Lower leg skin (tissue), 4 donors: ENCODE data around the gene HEBP1. TPM values are rescaled to one million over a fixed set of nuclear protein-coding genes. Genes with fewer than 3 reads are reported as not detected.
A peak's percentile ranks its signal among the peaks of the same experiment; 100 is the strongest.

Experiments
- DNase-seq, 2 donors: peaks; one replicate each; pipeline ENCODE4 v3.0.0-alpha.2; 2019; ENCODE audit warnings: low spot score in 2 of 2
- H3K4me3 ChIP-seq: fragments of 200-600 bp; sonication (generic); 2 replicates; pipeline ENCODE4 v1.5.1; 2017; ENCODE audit warnings: mild to moderate bottlenecking, low read depth; ENCODE audit not compliant: poor library complexity, severe bottlenecking
- POLR2A ChIP-seq, 2 donors: fragments of 450-650 bp; IDR thresholded peaks; one replicate each; pipeline ENCODE4 v1.6.1; 2016 to 2017; ENCODE audit warnings: antibody characterized with exemption in 2 of 2, mild to moderate bottlenecking in 1 of 2, moderate library complexity in 1 of 2
- WGBS, 2 donors: methylation state at CpG; one replicate each; pipeline ENCODE4 v1.1.5; 2018; 5-methylcytosine and 5-hydroxymethylcytosine counted together
- intact Hi-C: fragments of 100-400 bp; cut with DNase I; formaldehyde crosslinking; loops from one replicate; pipeline ENCODE4 v1.15.0; 2023; ENCODE audit warnings: low total_unique reads
- total RNA-seq, 4 donors: library from RNA; depleted of rRNA; stranded (reverse); fragments of >200 nt; gene quantifications; one replicate each; pipeline ENCODE4 v1.1.0, GENCODE V29; 2016
- TF ChIP-seq, protein P1 (sequence below), 3 donors: fragments of 450-650 bp; IDR thresholded peaks; one replicate each; pipeline ENCODE4 v1.5.1; 2016; ENCODE audit warnings: antibody characterized with exemption in 3 of 3, mild to moderate bottlenecking in 3 of 3, moderate library complexity in 2 of 3

The HEBP1 gene
- total RNA-seq, 4 donors from 2014 or later: 34.1 to 41.5 (median 37.5) TPM

- H3K4me3 ChIP-seq: no peak overlapping the region
- TF ChIP-seq POLR2A (IDR thresholded peaks at IDR 0.05): no peak
- TF ChIP-seq, protein P1, sequence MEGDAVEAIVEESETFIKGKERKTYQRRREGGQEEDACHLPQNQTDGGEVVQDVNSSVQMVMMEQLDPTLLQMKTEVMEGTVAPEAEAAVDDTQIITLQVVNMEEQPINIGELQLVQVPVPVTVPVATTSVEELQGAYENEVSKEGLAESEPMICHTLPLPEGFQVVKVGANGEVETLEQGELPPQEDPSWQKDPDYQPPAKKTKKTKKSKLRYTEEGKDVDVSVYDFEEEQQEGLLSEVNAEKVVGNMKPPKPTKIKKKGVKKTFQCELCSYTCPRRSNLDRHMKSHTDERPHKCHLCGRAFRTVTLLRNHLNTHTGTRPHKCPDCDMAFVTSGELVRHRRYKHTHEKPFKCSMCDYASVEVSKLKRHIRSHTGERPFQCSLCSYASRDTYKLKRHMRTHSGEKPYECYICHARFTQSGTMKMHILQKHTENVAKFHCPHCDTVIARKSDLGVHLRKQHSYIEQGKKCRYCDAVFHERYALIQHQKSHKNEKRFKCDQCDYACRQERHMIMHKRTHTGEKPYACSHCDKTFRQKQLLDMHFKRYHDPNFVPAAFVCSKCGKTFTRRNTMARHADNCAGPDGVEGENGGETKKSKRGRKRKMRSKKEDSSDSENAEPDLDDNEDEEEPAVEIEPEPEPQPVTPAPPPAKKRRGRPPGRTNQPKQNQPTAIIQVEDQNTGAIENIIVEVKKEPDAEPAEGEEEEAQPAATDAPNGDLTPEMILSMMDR (IDR thresholded peaks at IDR 0.05): no peak
- intact Hi-C loops: loop anchor here (10.0 kb wide), 1 partner anchor 187 kb away; no protein-coding TSS in a partner anchor
- no peak for DNase-seq
Observed at GRCh38 chr12:13027508-13027907, 27.4 kb upstream of the HEBP1 start.

- 76 to 78% methylated on average over 2 of the region's 2 CpGs for WGBS, 2 donors
- DNase-seq: no peak
- intact Hi-C loops: loop anchor here (10.0 kb wide), 1 partner anchor 188 kb away; no protein-coding TSS in a partner anchor
- no peak overlapping the region for H3K4me3 ChIP-seq
- no peak for TF ChIP-seq POLR2A (IDR thresholded peaks at IDR 0.05)
- TF ChIP-seq, protein P1 (IDR thresholded peaks at IDR 0.05): no peak
Observed at GRCh38 chr12:13027032-13027431, 27.0 kb upstream of the HEBP1 start.

- no peak for DNase-seq
- 15 to 31% methylated on average over 1 of the region's 1 CpG for WGBS, 2 donors
- H3K4me3 ChIP-seq: no peak overlapping the region
- intact Hi-C loops: loop anchor here (10.0 kb wide), 1 partner anchor 189 kb away; no protein-coding TSS in a partner anchor
- TF ChIP-seq, protein P1 (IDR thresholded peaks at IDR 0.05): no peak
- no peak for TF ChIP-seq POLR2A (IDR thresholded peaks at IDR 0.05)
Observed at GRCh38 chr12:13026286-13026685, 26.2 kb upstream of the HEBP1 start.

DNA sequence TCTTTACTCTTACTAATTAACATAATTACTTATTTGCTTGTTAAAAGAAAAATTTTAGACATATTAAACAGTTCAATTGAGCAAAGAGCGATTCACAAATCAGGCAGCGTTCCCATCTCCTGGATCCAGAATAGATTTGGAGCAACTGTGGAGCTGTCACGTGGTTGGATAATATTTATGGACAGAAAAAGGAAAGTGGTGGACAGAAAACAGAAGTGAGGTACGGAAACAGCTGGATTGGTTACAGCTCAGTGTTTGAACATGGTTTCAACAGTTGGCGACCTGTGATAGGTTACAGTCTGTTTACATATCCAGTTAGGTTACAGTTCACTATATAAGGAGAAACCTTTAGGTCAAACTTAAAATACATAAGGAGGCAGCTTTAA lies 24.5 kb upstream of the HEBP1 start:
- no peak overlapping the region for H3K4me3 ChIP-seq
- intact Hi-C loops: loop anchor here (10.0 kb wide), 1 partner anchor 190 kb away; no protein-coding TSS in a partner anchor
- 65 to 70% methylated on average over 5 of the region's 5 CpGs for WGBS, 2 donors
- DNase-seq: no peak
- TF ChIP-seq POLR2A (IDR thresholded peaks at IDR 0.05): no peak
- TF ChIP-seq, protein P1 (IDR thresholded peaks at IDR 0.05): no peak

- intact Hi-C loops: loop anchor here (10.0 kb wide), 1 partner anchor 191 kb away; no protein-coding TSS in a partner anchor
- TF ChIP-seq, protein P1 (IDR thresholded peaks at IDR 0.05): no peak
- TF ChIP-seq POLR2A (IDR thresholded peaks at IDR 0.05): no peak
- no peak overlapping the region for H3K4me3 ChIP-seq
- peak in 1 of 2 donors; percentile 44 for DNase-seq
- WGBS, 2 donors: 59 to 79% methylated on average over 6 of the region's 6 CpGs
Observed at GRCh38 chr12:13023811-13024530, 23.9 kb upstream of the HEBP1 start.
